ENCODE results near the gene HEXIM1.

DNA sequence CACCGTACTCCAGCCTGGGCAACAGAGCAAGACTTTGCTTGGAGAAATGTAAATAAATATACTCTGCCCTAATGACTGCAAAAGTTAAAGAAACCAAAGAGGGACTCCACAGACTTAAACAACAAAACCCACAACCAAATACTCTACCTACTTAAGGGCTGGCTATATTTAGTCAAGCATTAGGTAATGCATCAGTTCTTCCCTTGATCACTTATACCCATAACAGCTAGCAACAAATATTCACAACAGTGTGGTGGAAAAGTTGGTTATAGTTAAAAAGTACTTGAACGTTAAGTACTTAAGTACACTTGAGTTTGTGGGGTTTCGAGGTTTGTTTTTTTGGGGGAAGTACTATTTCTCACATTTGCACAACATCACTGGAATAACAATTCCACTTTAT lies 8.0 kb downstream of the HEXIM1 start:
- no peak for TF ChIP-seq POLR2AphosphoS5 (IDR thresholded peaks at IDR 0.05)
- TF ChIP-seq, protein P1, sequence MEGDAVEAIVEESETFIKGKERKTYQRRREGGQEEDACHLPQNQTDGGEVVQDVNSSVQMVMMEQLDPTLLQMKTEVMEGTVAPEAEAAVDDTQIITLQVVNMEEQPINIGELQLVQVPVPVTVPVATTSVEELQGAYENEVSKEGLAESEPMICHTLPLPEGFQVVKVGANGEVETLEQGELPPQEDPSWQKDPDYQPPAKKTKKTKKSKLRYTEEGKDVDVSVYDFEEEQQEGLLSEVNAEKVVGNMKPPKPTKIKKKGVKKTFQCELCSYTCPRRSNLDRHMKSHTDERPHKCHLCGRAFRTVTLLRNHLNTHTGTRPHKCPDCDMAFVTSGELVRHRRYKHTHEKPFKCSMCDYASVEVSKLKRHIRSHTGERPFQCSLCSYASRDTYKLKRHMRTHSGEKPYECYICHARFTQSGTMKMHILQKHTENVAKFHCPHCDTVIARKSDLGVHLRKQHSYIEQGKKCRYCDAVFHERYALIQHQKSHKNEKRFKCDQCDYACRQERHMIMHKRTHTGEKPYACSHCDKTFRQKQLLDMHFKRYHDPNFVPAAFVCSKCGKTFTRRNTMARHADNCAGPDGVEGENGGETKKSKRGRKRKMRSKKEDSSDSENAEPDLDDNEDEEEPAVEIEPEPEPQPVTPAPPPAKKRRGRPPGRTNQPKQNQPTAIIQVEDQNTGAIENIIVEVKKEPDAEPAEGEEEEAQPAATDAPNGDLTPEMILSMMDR (IDR thresholded peaks at IDR 0.05), result no peak

All from gastroesophageal sphincter (tissue), 3 donors.